ENCODE results near the gene SLC30A7.

The SLC30A7 gene

DNA sequence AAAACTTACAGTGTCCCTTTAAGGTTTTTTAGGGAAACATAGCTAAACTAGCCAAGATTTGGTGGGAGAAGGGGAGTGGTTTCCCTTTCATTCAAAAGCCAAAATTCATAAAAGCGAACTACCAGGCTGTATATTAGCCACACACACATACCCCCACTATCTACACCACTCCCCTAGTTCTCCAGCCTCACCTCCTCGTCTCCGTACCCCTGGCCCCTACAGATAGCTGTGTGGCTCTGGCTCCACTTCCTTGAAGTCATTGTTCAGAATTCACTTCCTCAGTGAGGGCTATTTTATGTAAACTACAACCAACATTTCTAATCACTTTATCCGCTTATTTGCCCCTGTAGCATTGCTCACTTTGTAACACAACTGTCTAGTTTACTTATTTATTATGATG, 135.0 kb downstream of the SLC30A7 start:
- DNase-seq: no peak
